Activated CD8-positive, alpha-beta T cell treated with anti-CD3 and anti-CD28 coated beads, Interleukin-2, amount 10 ng/mL, durations not matched to agents 7 days and 5 days (primary cell): ENCODE measurements around the gene GRIN2B. TPM values are rescaled to one million over a fixed set of nuclear protein-coding genes. Genes with fewer than 3 reads are reported as not detected.

Experiments
- ATAC-seq: fragments of 150-1000 bp; cut with Tn5 transposase; one replicate; pipeline ENCODE4 v1.10.0; 2021; ENCODE audit warnings: moderate library complexity
- CTCF ChIA-PET: fragments of 350-600 bp; sonication (Branson Sonifier 250); formaldehyde crosslinking; loops from one replicate; lab custom pipeline; 2021; ENCODE audit warnings: antibody characterized with exemption; lab: Charles Lee
- POLR2A ChIA-PET: fragments of 350-600 bp; sonication (Branson Sonifier 250); formaldehyde crosslinking; loops from one replicate; lab custom pipeline; 2021; ENCODE audit warnings: antibody characterized with exemption; lab: Charles Lee
- DNase-seq: peaks from one replicate; pipeline ENCODE4 v3.0.0-alpha.2; 2020
- H3K27ac Mint-ChIP-seq: one replicate; pipeline ENCODE4 v1.8.0; 2021; ENCODE audit warnings: mild to moderate bottlenecking, mixed read lengths
- H3K27me3 Mint-ChIP-seq: one replicate; pipeline ENCODE4 v1.8.0; 2021; ENCODE audit warnings: low read depth, mixed read lengths
- H3K36me3 Mint-ChIP-seq: one replicate; pipeline ENCODE4 v1.8.0; 2021; ENCODE audit warnings: low read depth, mixed read lengths
- H3K4me1 Mint-ChIP-seq: one replicate; pipeline ENCODE4 v1.8.0; 2021; ENCODE audit warnings: low read depth, mixed read lengths
- H3K4me3 Mint-ChIP-seq: one replicate; pipeline ENCODE4 v1.8.0; 2021; ENCODE audit warnings: mild to moderate bottlenecking, mixed read lengths
- H3K9me3 Mint-ChIP-seq: one replicate; pipeline ENCODE4 v1.8.0; 2022; ENCODE audit warnings: mixed read lengths; ENCODE audit not compliant: insufficient read depth
- total RNA-seq, 2 experiments: library from RNA; stranded (reverse); gene quantifications; one replicate each; pipeline ENCODE4 v1.2.3, GENCODE V29; 2021

Gene GRIN2B
- total RNA-seq, 2 experiments from 2014 or later = not detected

DNA sequence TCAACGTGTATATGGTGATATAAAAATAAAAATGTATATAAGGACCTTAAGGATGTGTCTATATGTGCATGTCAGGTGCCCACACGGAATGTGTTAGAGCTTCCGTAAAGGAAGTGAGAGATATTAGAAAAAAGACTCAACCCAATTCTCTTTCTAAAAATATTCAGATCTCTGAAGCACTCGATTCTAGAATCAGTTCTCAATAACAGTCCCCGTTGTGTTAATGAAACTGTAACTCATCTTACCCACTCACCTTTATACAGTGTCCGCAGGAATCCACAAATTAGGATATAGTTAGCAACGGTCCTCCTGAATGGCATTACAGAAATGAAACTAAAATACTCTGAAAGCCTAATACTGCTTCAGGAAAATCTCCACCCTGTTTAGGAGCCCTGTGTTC lies 29.3 kb downstream of the GRIN2B start:
- POLR2A ChIA-PET = no interaction called here
- Mint-ChIP-seq H3K4me1 (no peaks in the 10 kb centered on the region), H3K27ac (no peak overlapping the region), H3K4me3 (no peak overlapping the region), H3K27me3 (no peaks in the 10 kb centered on the region), H3K9me3 (no peaks in the 10 kb centered on the region), H3K36me3 (no peaks in the 10 kb centered on the region)
- DNase-seq (no peak), ATAC-seq (no peak)
- CTCF ChIA-PET = no interaction called here

DNA sequence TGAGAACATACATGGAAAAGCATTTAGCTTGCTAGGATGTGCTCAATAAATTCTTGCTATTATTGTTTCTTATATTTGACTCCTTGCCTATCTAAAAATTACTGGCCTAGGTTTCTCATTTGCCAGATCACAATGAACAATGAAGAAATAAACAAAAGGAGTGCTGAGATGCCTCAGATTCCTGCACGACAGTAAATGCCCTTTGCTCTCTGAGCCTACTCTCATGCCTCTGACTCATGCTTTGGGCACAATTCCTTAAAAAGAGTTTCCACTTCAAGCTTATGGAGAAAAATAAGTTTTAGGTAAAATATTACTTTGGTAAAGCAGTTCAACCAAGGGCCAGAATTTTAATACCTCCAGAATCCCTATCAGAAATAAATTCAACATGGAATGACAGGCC lies 30.9 kb downstream of the GRIN2B start:
- Mint-ChIP-seq H3K27ac (no peak overlapping the region), H3K9me3 (no peaks in the 10 kb centered on the region), H3K4me1 (no peaks in the 10 kb centered on the region), H3K27me3 (no peaks in the 10 kb centered on the region), H3K36me3 (no peaks in the 10 kb centered on the region), H3K4me3 (no peak overlapping the region)
- POLR2A ChIA-PET = no interaction called here
- DNase-seq (no peak), ATAC-seq (no peak)
- CTCF ChIA-PET = no interaction called here

GRCh38 chr12:13948621-13949020 lies 32.8 kb downstream of the GRIN2B start:
- no peak for DNase-seq
- ChIA-PET POLR2A (no interaction called here), CTCF (no interaction called here)
- no peaks in the 10 kb centered on the region for H3K36me3 Mint-ChIP-seq
- no peak overlapping the region for H3K4me3 Mint-ChIP-seq
- ATAC-seq = no peak
- no peaks in the 10 kb centered on the region for H3K4me1 Mint-ChIP-seq
- H3K9me3 Mint-ChIP-seq = no peaks in the 10 kb centered on the region
- H3K27me3 Mint-ChIP-seq = no peaks in the 10 kb centered on the region
- no peak overlapping the region for H3K27ac Mint-ChIP-seq

DNA sequence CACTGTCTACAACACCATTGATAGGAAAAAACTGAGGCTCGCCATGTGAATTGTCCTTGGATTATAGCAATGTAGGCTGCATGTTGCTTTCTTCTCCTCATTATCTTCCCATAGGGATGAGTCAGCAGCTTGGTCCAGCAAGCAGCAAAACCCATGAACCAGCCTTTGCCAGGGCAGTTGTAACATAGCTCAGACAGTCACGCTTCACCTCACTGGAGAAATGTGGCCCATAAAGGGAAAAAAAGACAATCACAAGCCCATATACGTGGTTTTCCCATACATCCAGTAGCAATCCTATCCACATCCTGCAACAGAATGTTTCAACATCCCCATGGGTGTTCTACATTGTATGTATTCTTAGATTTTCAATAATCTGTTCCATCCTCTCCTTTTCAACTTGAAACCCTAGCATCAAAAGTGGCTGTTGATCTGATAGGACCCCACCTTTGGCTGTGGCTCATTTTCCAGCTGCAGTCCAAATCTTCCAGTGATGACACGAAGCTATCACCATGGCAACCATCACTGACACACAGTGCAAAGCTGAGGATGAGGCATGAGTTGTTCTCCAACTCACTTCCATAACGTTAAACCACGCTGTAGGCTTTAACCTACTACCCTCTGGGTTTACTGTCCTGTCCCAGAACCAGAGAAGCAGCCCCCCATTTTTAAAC lies 34.0 kb downstream of the GRIN2B start:
- DNase-seq = no peak
- Mint-ChIP-seq H3K4me3 (no peak overlapping the region), H3K27me3 (peaks cover 3% of the 10 kb centered on the region), H3K4me1 (no peaks in the 10 kb centered on the region), H3K9me3 (no peaks in the 10 kb centered on the region), H3K36me3 (no peaks in the 10 kb centered on the region), H3K27ac (no peak overlapping the region)
- no peak for ATAC-seq
- ChIA-PET CTCF (no interaction called here), POLR2A (no interaction called here)

DNA sequence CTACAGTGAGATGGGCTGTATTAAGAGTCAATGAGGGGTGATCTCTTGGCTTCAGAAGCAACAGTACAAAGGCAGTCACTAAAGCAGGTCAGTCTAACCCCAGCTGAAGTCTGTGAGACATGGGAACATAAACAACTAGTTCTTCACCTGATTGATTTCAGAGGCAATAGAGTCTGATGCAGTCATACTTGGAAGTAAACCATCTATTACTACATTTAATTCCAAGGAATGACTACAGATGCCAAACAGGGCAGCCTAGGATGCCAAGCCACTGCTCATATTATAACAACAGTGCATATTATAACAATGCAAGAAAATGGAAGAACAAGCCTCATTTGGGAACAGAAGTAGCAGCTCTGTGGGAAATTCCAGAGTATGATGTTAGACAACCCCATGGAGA lies 35.8 kb downstream of the GRIN2B start:
- H3K9me3 Mint-ChIP-seq = no peaks in the 10 kb centered on the region

GRCh38 chr12:13945236-13945635 lies 36.2 kb downstream of the GRIN2B start:
- peaks cover 12% of the 10 kb centered on the region for H3K27me3 Mint-ChIP-seq
- no peak for DNase-seq
- ATAC-seq = no peak
- H3K4me3 Mint-ChIP-seq = no peak overlapping the region
- no peaks in the 10 kb centered on the region for H3K4me1 Mint-ChIP-seq
- no peak overlapping the region for H3K27ac Mint-ChIP-seq
- no peaks in the 10 kb centered on the region for H3K9me3 Mint-ChIP-seq
- POLR2A ChIA-PET = no interaction called here
- CTCF ChIA-PET = no interaction called here
- no peaks in the 10 kb centered on the region for H3K36me3 Mint-ChIP-seq

More for the DNA sequence above, 35.8 kb downstream of the GRIN2B start:
- no peaks in the 10 kb centered on the region for H3K4me1 Mint-ChIP-seq
- no peak overlapping the region for H3K27ac Mint-ChIP-seq
- no peak overlapping the region for H3K4me3 Mint-ChIP-seq
- CTCF ChIA-PET = no interaction called here
- peaks cover 12% of the 10 kb centered on the region for H3K27me3 Mint-ChIP-seq
- no peaks in the 10 kb centered on the region for H3K36me3 Mint-ChIP-seq
- DNase-seq (no peak), ATAC-seq (no peak)
- POLR2A ChIA-PET = no interaction called here

GRCh38 chr12:13942826-13943225 lies 38.6 kb downstream of the GRIN2B start:
- Mint-ChIP-seq H3K4me3 (no peak overlapping the region), H3K27ac (no peak overlapping the region), H3K36me3 (no peaks in the 10 kb centered on the region), H3K9me3 (no peaks in the 10 kb centered on the region), H3K4me1 (no peaks in the 10 kb centered on the region), H3K27me3 (peaks cover 12% of the 10 kb centered on the region)
- ChIA-PET POLR2A (no interaction called here), CTCF (no interaction called here)
- ATAC-seq (no peak), DNase-seq (no peak)

DNA sequence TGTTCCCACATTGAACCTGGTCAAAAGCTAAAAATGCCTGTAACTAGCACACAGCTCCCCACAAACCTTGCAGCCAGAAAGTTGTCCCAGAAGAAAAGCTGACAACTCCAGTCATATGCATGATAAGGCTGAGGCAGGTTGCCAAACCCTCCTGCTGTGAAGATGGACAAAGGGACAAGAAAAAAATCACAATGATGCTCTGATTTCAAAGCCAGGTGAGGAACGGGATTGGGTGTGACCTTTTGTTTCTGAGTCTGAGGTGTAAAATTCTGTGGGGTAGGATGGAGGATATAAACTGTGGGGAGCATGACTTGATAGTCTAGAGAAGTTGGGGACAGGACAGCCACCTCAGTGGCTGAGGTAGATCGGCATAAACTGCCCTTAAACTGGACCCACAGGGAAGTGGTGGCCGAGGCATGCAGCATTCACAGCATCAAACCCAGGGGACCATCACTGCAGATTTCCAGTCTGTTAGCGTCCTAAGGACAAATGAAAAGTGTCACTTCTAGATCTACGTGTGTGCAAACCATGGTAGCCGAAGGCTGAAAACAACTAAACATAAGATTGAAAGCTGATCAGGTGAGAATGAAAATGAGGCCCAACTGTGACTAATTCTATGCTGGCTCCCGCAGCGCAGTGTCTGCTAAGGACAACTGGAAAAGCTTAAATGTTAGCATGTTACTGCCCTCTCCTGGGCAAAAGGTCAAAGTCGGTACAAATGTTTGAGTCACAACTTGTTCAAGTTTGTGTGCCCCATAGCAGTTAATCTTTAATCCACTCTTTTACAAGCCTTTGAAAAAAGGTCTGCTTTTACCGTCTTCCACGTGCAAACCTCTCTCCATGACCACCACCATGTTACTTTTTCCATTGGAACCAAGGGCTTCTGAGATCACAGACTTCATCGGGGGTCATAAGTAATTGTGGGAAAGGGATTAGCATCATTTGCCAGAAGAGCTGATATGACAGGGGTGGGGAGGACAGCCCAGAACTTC lies 39.8 kb downstream of the GRIN2B start:
- Mint-ChIP-seq H3K4me1 (no peaks in the 10 kb centered on the region), H3K36me3 (no peaks in the 10 kb centered on the region), H3K27me3 (peaks cover 12% of the 10 kb centered on the region), H3K9me3 (no peaks in the 10 kb centered on the region), H3K27ac (no peak overlapping the region), H3K4me3 (no peak overlapping the region)
- POLR2A ChIA-PET = no interaction called here
- no peak for DNase-seq
- CTCF ChIA-PET = interaction anchor here (1.1 kb wide), 1 partner anchor 77 kb away, joined by 4 read pairs; no protein-coding TSS in a partner anchor
- peak; percentile 23 for ATAC-seq

DNA sequence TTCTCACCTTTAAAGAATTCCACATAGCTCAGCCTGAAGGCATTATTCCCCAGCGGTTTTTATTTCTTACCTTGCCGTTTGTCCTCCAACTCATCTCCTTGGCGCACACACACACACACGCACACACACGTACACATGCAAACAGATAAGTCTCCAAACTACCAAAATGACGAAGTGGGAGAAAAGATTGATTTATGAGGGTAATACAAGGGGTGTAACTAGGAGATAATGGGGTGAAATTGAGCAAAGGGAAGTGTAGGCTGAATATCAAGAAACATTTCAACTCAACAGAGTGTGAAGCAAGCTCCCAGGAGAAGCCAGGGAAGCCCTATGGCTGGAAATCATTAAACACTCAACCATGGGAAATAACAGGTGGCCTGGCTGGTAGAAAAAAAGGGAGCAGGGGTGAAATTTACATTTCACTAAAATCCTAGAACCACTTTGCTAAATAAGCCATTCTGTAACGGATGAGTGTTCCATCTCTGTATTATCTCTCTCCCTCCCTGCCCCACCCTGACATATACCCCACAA lies 41.0 kb downstream of the GRIN2B start:
- POLR2A ChIA-PET = interaction anchor here (0.6 kb wide), 1 partner anchor 1802 kb away, joined by 3 read pairs; no protein-coding TSS in a partner anchor
- Mint-ChIP-seq H3K9me3 (no peaks in the 10 kb centered on the region), H3K4me3 (no peak overlapping the region), H3K27ac (no peak overlapping the region), H3K36me3 (no peaks in the 10 kb centered on the region), H3K27me3 (peaks cover 12% of the 10 kb centered on the region), H3K4me1 (no peaks in the 10 kb centered on the region)
- DNase-seq (no peak), ATAC-seq (no peak)
- CTCF ChIA-PET = no interaction called here

- ChIA-PET POLR2A (no interaction called here), CTCF (no interaction called here)
- no peak for ATAC-seq
- H3K4me1 Mint-ChIP-seq = no peaks in the 10 kb centered on the region
- no peak overlapping the region for H3K4me3 Mint-ChIP-seq
- peaks cover 9% of the 10 kb centered on the region for H3K27me3 Mint-ChIP-seq
- no peaks in the 10 kb centered on the region for H3K9me3 Mint-ChIP-seq
- H3K36me3 Mint-ChIP-seq = no peaks in the 10 kb centered on the region
- no peak overlapping the region for H3K27ac Mint-ChIP-seq
- no peak for DNase-seq
Observed at GRCh38 chr12:13937735-13938134, 43.7 kb downstream of the GRIN2B start.

GRCh38 chr12:13935169-13935568 lies 46.2 kb downstream of the GRIN2B start:
- CTCF ChIA-PET = no interaction called here
- ATAC-seq = no peak
- no peaks in the 10 kb centered on the region for H3K27me3 Mint-ChIP-seq
- H3K36me3 Mint-ChIP-seq = no peaks in the 10 kb centered on the region
- no peaks in the 10 kb centered on the region for H3K9me3 Mint-ChIP-seq
- H3K4me3 Mint-ChIP-seq = no peak overlapping the region
- H3K4me1 Mint-ChIP-seq = no peaks in the 10 kb centered on the region
- POLR2A ChIA-PET = no interaction called here
- no peak for DNase-seq
- H3K27ac Mint-ChIP-seq = no peak overlapping the region
